Left ventricle myocardium inferior (tissue), 1 donor: ENCODE data around the gene NGF. TPM values are rescaled to one million over a fixed set of nuclear protein-coding genes. Genes with fewer than 3 reads are reported as not detected.

ENCODE experiments used
- DNase-seq: peaks from one replicate; pipeline ENCODE4 v3.0.0-alpha.2; 2020
- H3K27ac ChIP-seq: fragments of 200-600 bp; replicated peaks from 2 replicates; pipeline ENCODE4 v1.8.0; 2021
- H3K27me3 ChIP-seq: fragments of 200-600 bp; 2 replicates; pipeline ENCODE4 v1.8.0; 2021; ENCODE audit warnings: low read depth
- H3K36me3 ChIP-seq: fragments of 200-600 bp; 2 replicates; pipeline ENCODE4 v1.8.0; 2021
- H3K4me1 ChIP-seq: fragments of 200-600 bp; 2 replicates; pipeline ENCODE4 v1.8.0; 2021
- H3K4me3 ChIP-seq: fragments of 200-600 bp; 2 replicates; pipeline ENCODE4 v1.8.0; 2021; ENCODE audit warnings: mild to moderate bottlenecking, moderate library complexity
- H3K9me3 ChIP-seq: fragments of 200-600 bp; replicated peaks from 2 replicates; pipeline ENCODE4 v1.8.0; 2021
- CTCF ChIP-seq: fragments of 200-600 bp; IDR thresholded peaks from 2 replicates; pipeline ENCODE4 v1.8.0; 2021; ENCODE audit warnings: antibody characterized with exemption, mild to moderate bottlenecking, borderline replicate concordance
- intact Hi-C: fragments of 100-400 bp; cut with micrococcal nuclease; formaldehyde crosslinking; loops from one replicate; pipeline ENCODE4 v1.11.0; 2022
- total RNA-seq: library from RNA; stranded (reverse); fragmentation: NEBNext Ultra II Directional; extraction: Animal tissue kit (Norgen Biotek cat#: 25700); gene quantifications from one replicate; pipeline ENCODE4 v1.2.1, GENCODE V29; 2021
- donor health status: DM: no; HTN: yes; CAD: no; lungs with severe emphysema.

NGF gene
- total RNA-seq, 1 donor from 2014 or later, result 5.3 TPM

GRCh38 chr1:115307661-115308060 is 30.4 kb downstream of the NGF start:
- no peak overlapping the region for H3K4me3 ChIP-seq
- H3K27me3 ChIP-seq, result no peaks in the 10 kb centered on the region
- TF ChIP-seq CTCF, result no peak
- no peaks in the 10 kb centered on the region for H3K36me3 ChIP-seq
- no peaks in the 10 kb centered on the region for H3K9me3 ChIP-seq
- intact Hi-C loops, result no loop called here
- H3K4me1 ChIP-seq, result peaks cover 22% of the 10 kb centered on the region
- H3K27ac ChIP-seq, result peak overlapping the region; percentile 9
- no peak for DNase-seq

- Histone ChIP-seq H3K27ac (no peak overlapping the region), H3K9me3 (no peaks in the 10 kb centered on the region)
- TF ChIP-seq CTCF, result no peak
These were observed 31.9 kb downstream of the NGF start for GRCh38 chr1:115306146-115306545.

GRCh38 chr1:115303364-115303763 is 34.7 kb downstream of the NGF start:
- Histone ChIP-seq H3K4me3 (no peak overlapping the region), H3K36me3 (no peaks in the 10 kb centered on the region), H3K27me3 (no peaks in the 10 kb centered on the region), H3K9me3 (no peaks in the 10 kb centered on the region), H3K27ac (peak overlapping the region; percentile 54), H3K4me1 (peaks cover 43% of the 10 kb centered on the region)
- no peak for DNase-seq
- no peak for TF ChIP-seq CTCF
- intact Hi-C loops, result no loop called here

More at GRCh38 chr1:115306146-115306545, 31.9 kb downstream of the NGF start:
- no peaks in the 10 kb centered on the region for H3K27me3 ChIP-seq
- no peak overlapping the region for H3K4me3 ChIP-seq
- no peak for DNase-seq
- peaks cover 29% of the 10 kb centered on the region for H3K4me1 ChIP-seq
- no peaks in the 10 kb centered on the region for H3K36me3 ChIP-seq
- intact Hi-C loops, result no loop called here

- Histone ChIP-seq H3K4me1 (peaks cover 47% of the 10 kb centered on the region), H3K27me3 (no peaks in the 10 kb centered on the region), H3K9me3 (no peaks in the 10 kb centered on the region), H3K36me3 (no peaks in the 10 kb centered on the region), H3K27ac (peak overlapping the region; percentile 54), H3K4me3 (no peak overlapping the region)
- no peak for TF ChIP-seq CTCF
- DNase-seq, result no peak
- intact Hi-C loops, result no loop called here
These were observed 35.6 kb downstream of the NGF start for GRCh38 chr1:115302390-115302961.

GRCh38 chr1:115301438-115302020 is 36.5 kb downstream of the NGF start:
- DNase-seq, result no peak
- TF ChIP-seq CTCF, result no peak
- Histone ChIP-seq H3K36me3 (no peaks in the 10 kb centered on the region), H3K27ac (peak overlapping the region; percentile 54), H3K4me3 (no peak overlapping the region), H3K27me3 (no peaks in the 10 kb centered on the region), H3K9me3 (no peaks in the 10 kb centered on the region), H3K4me1 (peaks cover 51% of the 10 kb centered on the region)
- intact Hi-C loops, result no loop called here
